IMR-90 (cell line): ENCODE results near the gene TBC1D23. TPM values are rescaled to one million over a fixed set of nuclear protein-coding genes. Genes with fewer than 3 reads are reported as not detected.
"Not testable (repeated sequence)": the region's sequence is repeated elsewhere in the genome, so short reads cannot be mapped to it uniquely, and the experiment has no call there.

Source experiments
- ATAC-seq: fragments of 200-7000 bp; cut with Tn5 transposase; 2 replicates; pipeline ENCODE4 v1.9.1; 2020; ENCODE audit warnings: low read depth, mild to moderate bottlenecking, moderate library complexity
- BruUV-seq: library from RNA; stranded (reverse); fragments of 400-500 nt; replicated peaks from 2 replicates; lab custom pipeline; 2021; lab: Mats Ljungman, UMichigan
- CTCF ChIA-PET: fragments of 300-600 bp; formaldehyde crosslinking; extraction: SDS; loops from one replicate; lab custom pipeline; 2021; ENCODE audit warnings: antibody characterized with exemption; lab: Yijun Ruan, JAX
- POLR2A ChIA-PET: fragments of 300-600 bp; sonication (Branson Sonifier 250); formaldehyde crosslinking; loops from one replicate; lab custom pipeline; 2022; ENCODE audit warnings: antibody characterized with exemption; ENCODE audit not compliant: unreplicated experiment; lab: Charles Lee
- DNase-seq: peaks from one replicate; pipeline ENCODE4 v3.0.0; 2013
- H2AFZ ChIP-seq: replicated peaks from 2 replicates; pipeline ENCODE3; 2013; ENCODE audit warnings: low read length, mild to moderate bottlenecking; ENCODE audit not compliant: poor library complexity
- H2AK5ac ChIP-seq: 2 replicates; pipeline ENCODE4 v1.6.1; 2013; ENCODE audit warnings: low read depth, low read length, inconsistent platforms
- H2AK9ac ChIP-seq: replicated peaks from 2 replicates; pipeline ENCODE3; 2013; ENCODE audit warnings: mild to moderate bottlenecking, low read depth, low read length, moderate library complexity; ENCODE audit not compliant: poor library complexity
- H2BK120ac ChIP-seq: 2 replicates; pipeline ENCODE4 v1.6.1; 2013; ENCODE audit warnings: low read depth, low read length, inconsistent platforms
- H2BK15ac ChIP-seq: 3 replicates; pipeline ENCODE4 v1.6.1; 2013; ENCODE audit warnings: low read depth, low read length, inconsistent platforms
- H2BK20ac ChIP-seq: 2 replicates; pipeline ENCODE4 v1.6.1; 2013; ENCODE audit warnings: low read depth, mild to moderate bottlenecking, inconsistent platforms, low read length, moderate library complexity
- H2BK5ac ChIP-seq: 2 replicates; pipeline ENCODE4 v1.6.1; 2013; ENCODE audit warnings: mild to moderate bottlenecking, low read depth, low read length, inconsistent platforms; ENCODE audit not compliant: poor library complexity, severe bottlenecking
- H3K14ac ChIP-seq: replicated peaks from 2 replicates; pipeline ENCODE4 v1.6.1; 2013; ENCODE audit warnings: low read depth, low read length, inconsistent platforms
- H3K18ac ChIP-seq: 2 replicates; pipeline ENCODE4 v1.6.1; 2013; ENCODE audit warnings: low read depth, low read length, control low read depth
- H3K23ac ChIP-seq: 2 replicates; pipeline ENCODE4 v1.6.1; 2013; ENCODE audit warnings: low read depth, low read length, inconsistent platforms
- H3K27ac ChIP-seq: 2 replicates; pipeline ENCODE4 v1.5.1; 2013; ENCODE audit warnings: mild to moderate bottlenecking, control low read depth, low read length; ENCODE audit not compliant: insufficient read depth
- H3K27me3 ChIP-seq: 2 replicates; pipeline ENCODE4 v1.6.1; 2013; ENCODE audit warnings: low read length; ENCODE audit not compliant: control insufficient read depth, insufficient read depth
- H3K36me3 ChIP-seq: 2 replicates; pipeline ENCODE4 v1.6.1; 2013; ENCODE audit warnings: low read length, mixed read lengths; ENCODE audit not compliant: control insufficient read depth, insufficient read depth
- H3K4ac ChIP-seq: 2 replicates; pipeline ENCODE4 v1.6.1; 2013; ENCODE audit warnings: low read depth, low read length, inconsistent platforms
- H3K4me1 ChIP-seq: 2 replicates; pipeline ENCODE4 v1.6.1; 2013; ENCODE audit warnings: low read length, mixed read lengths; ENCODE audit not compliant: control insufficient read depth, insufficient read depth
- H3K4me2 ChIP-seq: 2 replicates; pipeline ENCODE4 v1.6.1; 2013; ENCODE audit warnings: low read depth, mild to moderate bottlenecking, control low read depth, low read length, moderate library complexity
- H3K4me3 ChIP-seq: 2 replicates; pipeline ENCODE4 v1.5.1; 2013; ENCODE audit warnings: low read depth, mild to moderate bottlenecking, control low read depth, low read length, moderate library complexity; ENCODE audit not compliant: insufficient read depth
- H3K56ac ChIP-seq: 2 replicates; pipeline ENCODE4 v1.6.1; 2013; ENCODE audit warnings: low read length, inconsistent platforms; ENCODE audit not compliant: insufficient read depth; ENCODE audit errors: extremely low read depth
- H3K79me1 ChIP-seq, 2 experiments: 2 replicates each; pipeline ENCODE4 v1.6.1; 2013; ENCODE audit warnings: low read length in 2 of 2, inconsistent platforms in 1 of 2, low read depth in 1 of 2
- H3K9ac ChIP-seq: 2 replicates; pipeline ENCODE4 v1.6.1; 2013; ENCODE audit warnings: low read depth, low read length, control low read depth
- H3K9me1 ChIP-seq: 2 replicates; pipeline ENCODE4 v1.6.1; 2013; ENCODE audit warnings: low read length, inconsistent platforms; ENCODE audit not compliant: insufficient read depth
- H3K9me3 ChIP-seq: 2 replicates; pipeline ENCODE4 v1.6.1; 2013; ENCODE audit warnings: low read length; ENCODE audit not compliant: control insufficient read depth, insufficient read depth
- H4K20me1 ChIP-seq: 2 replicates; pipeline ENCODE4 v1.6.1; 2013; ENCODE audit warnings: low read length, inconsistent platforms; ENCODE audit not compliant: insufficient read depth
- H4K5ac ChIP-seq: 2 replicates; pipeline ENCODE4 v1.6.1; 2013; ENCODE audit warnings: mild to moderate bottlenecking, low read depth, low read length, control low read depth
- H4K8ac ChIP-seq, 2 experiments: 2 replicates each; pipeline ENCODE4 v1.6.1; 2013; ENCODE audit warnings: low read depth in 2 of 2, low read length in 2 of 2, control low read depth in 1 of 2, inconsistent platforms in 1 of 2
- H4K91ac ChIP-seq: 2 replicates; pipeline ENCODE4 v1.6.1; 2013; ENCODE audit warnings: low read depth, low read length, inconsistent platforms; ENCODE audit not compliant: insufficient read depth
- WGBS, 2 experiments: methylation state at CpG; one replicate each; pipeline versions ENCODE4 v1.1.5 to v1.1.7; 2013; ENCODE audit warnings: missing lambda C conversion rate in 2 of 2; ENCODE audit not compliant: insufficient read length in 1 of 2; ENCODE audit errors: extremely low coverage in 2 of 2; 5-methylcytosine and 5-hydroxymethylcytosine counted together
- dilution Hi-C: fragments of 300-500 bp; cut with HindIII; formaldehyde crosslinking; loops from one replicate; pipeline ENCODE4 v1.14.3; 2018; ENCODE audit warnings: low sequenced_read_pairs; ENCODE audit not compliant: unreplicated experiment
- in situ Hi-C: fragments of 300-500 bp; cut with MboI; formaldehyde crosslinking; loops from 3 replicates; pipeline ENCODE4 v1.14.3; 2019; ENCODE audit warnings: low sequenced_read_pairs, inconsistent platforms, mixed read lengths
- intact Hi-C: fragments of 100-400 bp; cut with micrococcal nuclease; formaldehyde crosslinking; loops from 2 replicates; pipeline ENCODE4 v1.10.0; 2022
- polyA plus RNA-seq, 3 experiments: library from polyadenylated mRNA; depleted of rRNA; stranded (reverse); fragments of >200 nt; gene quantifications; 2 replicates each; pipeline ENCODE4 v1.2.3, GENCODE V29; 2012; ENCODE audit warnings: low replicate concordance in 1 of 3
- total RNA-seq: library from RNA; depleted of rRNA; stranded (reverse); fragments of >200 nt; gene quantifications from 2 replicates; pipeline ENCODE4 v1.2.3, GENCODE V29; 2012

Gene TBC1D23
- total and polyA plus RNA-seq, 2 of the 4 experiments (the other 2 are of a cell fraction) = 21.2 to 67.0 TPM

- H4K8ac ChIP-seq, H3K23ac ChIP-seq, H3K9ac ChIP-seq, H3K36me3 ChIP-seq, CTCF ChIA-PET, H3K14ac ChIP-seq, H4K5ac ChIP-seq, dilution Hi-C loops, H2AFZ ChIP-seq, H3K4me2 ChIP-seq, H3K27me3 ChIP-seq, DNase-seq, H2BK15ac ChIP-seq, H3K9me3 ChIP-seq, H2AK5ac ChIP-seq, H2BK5ac ChIP-seq, H3K4me3 ChIP-seq, POLR2A ChIA-PET, intact Hi-C loops, H3K4ac ChIP-seq, H3K18ac ChIP-seq, in situ Hi-C loops, H3K4me1 ChIP-seq, BruUV-seq, H3K9me1 ChIP-seq, H2BK20ac ChIP-seq, ATAC-seq, H4K91ac ChIP-seq, H3K56ac ChIP-seq, H2AK9ac ChIP-seq, H2BK120ac ChIP-seq, H3K27ac ChIP-seq: not testable (repeated sequence)
- 93% methylated on average over 3 of the region's 11 CpGs; no CpG with 5 or more reads in 1 of the 2 experiments for WGBS, 2 experiments
- H4K20me1 ChIP-seq = peaks cover 24% of the 10 kb centered on the region; the same call in 1 of the 2 replicates
- H3K79me1 ChIP-seq = peaks cover 0 to 38% of the 10 kb centered on the region in 2 experiments; a peak in 3 of 4 replicates
Measured at GRCh38 chr3:100262925-100263324, 2.1 kb downstream of the TBC1D23 start.
